HepG2 (cell line): ENCODE data around the gene ADSS1. TPM values are rescaled to one million over a fixed set of nuclear protein-coding genes. Genes with fewer than 3 reads are reported as not detected.

Source experiments
- ATAC-seq: fragments of 200-7000 bp; cut with Tn5 transposase; 3 replicates; pipeline ENCODE4 v1.9.1; 2020; ENCODE audit warnings: mild to moderate bottlenecking, moderate library complexity
- BruUV-seq: library from RNA; stranded (reverse); fragments of 400-500 nt; replicated peaks from 2 replicates; lab custom pipeline; 2021; lab: Mats Ljungman, UMichigan
- CTCF ChIA-PET: fragments of 300-600 bp; formaldehyde crosslinking; extraction: SDS; loops from one replicate; lab custom pipeline; 2021; ENCODE audit warnings: low total read pairs, inconsistent platforms, low intra/inter-chr PET ratio; lab: Yijun Ruan, JAX
- POLR2A ChIA-PET: fragments of 350-600 bp; sonication (Branson Sonifier 250); formaldehyde crosslinking; loops from one replicate; lab custom pipeline; 2020; ENCODE audit warnings: antibody characterized with exemption, inconsistent platforms; lab: Yijun Ruan, JAX
- DNase-seq: peaks from one replicate; pipeline ENCODE4 v3.0.0-alpha.2; 2015; ENCODE audit warnings: low spot score
- FAIRE-seq: peaks from 3 replicates; lab custom pipeline; 2011; peaks lifted over from hg19 to GRCh38; lab: Jason Lieb, UNC
- H2AFZ ChIP-seq: one replicate; pipeline ENCODE4 v1.6.1; 2011; ENCODE audit warnings: low read length, inconsistent platforms
- H3K27ac ChIP-seq: fragments of 300-600 bp; 3 replicates; pipeline ENCODE4 v1.8.0; 2011; ENCODE audit warnings: mixed run types, mild to moderate bottlenecking, mixed read lengths, low read length, inconsistent platforms; ENCODE audit not compliant: insufficient read depth; ENCODE audit errors: extremely low read length
- H3K27me3 ChIP-seq, 2 experiments: fragments of 200-600 bp in 1 of 2; 2 replicates in 1 of 2; 3 replicates in 1 of 2; pipeline versions ENCODE4 v1.6.0 to v1.8.0; 2011; ENCODE audit warnings: low read length in 2 of 2, mild to moderate bottlenecking in 2 of 2, moderate library complexity in 2 of 2, inconsistent platforms in 1 of 2; ENCODE audit not compliant: insufficient read depth in 2 of 2, control insufficient read depth in 1 of 2
- H3K36me3 ChIP-seq, 2 experiments: fragments of 200-600 bp in 1 of 2; replicated peaks in 1 of 2; 2 replicates in 1 of 2; 3 replicates in 1 of 2; pipeline versions ENCODE4 v1.5.1 to v1.8.0; 2011; ENCODE audit warnings: low read length in 2 of 2, inconsistent platforms in 1 of 2; ENCODE audit not compliant: insufficient read depth in 2 of 2, control insufficient read depth in 1 of 2
- H3K4me1 ChIP-seq: 2 replicates; pipeline ENCODE4 v1.5.1; 2012; ENCODE audit warnings: low read length, inconsistent platforms; ENCODE audit not compliant: insufficient read depth
- H3K4me2 ChIP-seq: 2 replicates; pipeline ENCODE4 v1.6.0; 2011; ENCODE audit warnings: low read depth, low read length, inconsistent platforms
- H3K4me3 ChIP-seq, 3 experiments: fragments of 200-600 bp in 1 of 3; sonication (generic), shearing (Covaris generic) in 1 of 3; replicated peaks in 1 of 3; 2 replicates each; pipeline ENCODE4 v1.5.1; 2011 to 2016; ENCODE audit warnings: low read length in 3 of 3, inconsistent platforms in 2 of 3, low read depth in 2 of 3, mild to moderate bottlenecking in 2 of 3, control low read depth in 1 of 3, mixed read lengths in 1 of 3; ENCODE audit not compliant: insufficient read depth in 1 of 3
- H3K79me2 ChIP-seq: one replicate; pipeline ENCODE4 v1.6.1; 2011; ENCODE audit warnings: low read length, inconsistent platforms; ENCODE audit not compliant: insufficient read depth
- H3K9ac ChIP-seq: 2 replicates; pipeline ENCODE4 v1.6.0; 2011; ENCODE audit warnings: mild to moderate bottlenecking, low read depth, low read length, inconsistent platforms; ENCODE audit not compliant: insufficient read depth
- H3K9me3 ChIP-seq: 2 replicates; pipeline ENCODE4 v1.5.1; 2012; ENCODE audit warnings: mild to moderate bottlenecking, low read length
- H4K20me1 ChIP-seq: 2 replicates; pipeline ENCODE4 v1.6.0; 2011; ENCODE audit warnings: inconsistent platforms, mild to moderate bottlenecking, low read length, moderate library complexity; ENCODE audit not compliant: insufficient read depth
- AGO2 ChIP-seq: fragments of 200-400 bp; formaldehyde crosslinking; optimal IDR thresholded peaks from 2 replicates; pipeline ENCODE3; 2017; ENCODE audit warnings: mild to moderate bottlenecking, low read depth, low read length, moderate library complexity
- NKX3-1 ChIP-seq: sonication (generic); formaldehyde crosslinking; IDR thresholded peaks from 2 replicates; pipeline ENCODE4 v1.5.0; 2020; ENCODE audit warnings: missing genetic modification reagents
- POLR2A ChIP-seq, 2 experiments: IDR thresholded peaks; 2 replicates each; pipeline ENCODE4 v1.6.1; 2011; ENCODE audit warnings: low read depth in 2 of 2, low read length in 2 of 2, mild to moderate bottlenecking in 1 of 2, moderate library complexity in 1 of 2; ENCODE audit not compliant: insufficient read depth in 1 of 2
- POLR2G ChIP-seq: fragments of 200-400 bp; formaldehyde crosslinking; IDR thresholded peaks from 2 replicates; pipeline ENCODE4 v1.6.1; 2018; ENCODE audit warnings: mild to moderate bottlenecking, low read depth, low read length, moderate library complexity
- RBFOX2 ChIP-seq: fragments of 200-400 bp; formaldehyde crosslinking; IDR thresholded peaks from 2 replicates; pipeline ENCODE4 v1.6.1; 2017; ENCODE audit warnings: low read depth, mild to moderate bottlenecking, low read length
- SRSF4 ChIP-seq: fragments of 200-400 bp; formaldehyde crosslinking; IDR thresholded peaks from one replicate; pipeline ENCODE4 v1.6.1; 2018; ENCODE audit warnings: mild to moderate bottlenecking, low read depth, low read length, moderate library complexity; ENCODE audit not compliant: poor library complexity, severe bottlenecking
- ZBTB1 ChIP-seq: sonication (generic); formaldehyde crosslinking; IDR thresholded peaks from 2 replicates; pipeline ENCODE4 v1.4.0; 2020; ENCODE audit warnings: missing genetic modification reagents, borderline replicate concordance
- ZNF451 ChIP-seq: sonication (generic); formaldehyde crosslinking; IDR thresholded peaks from 2 replicates; pipeline ENCODE4 v1.5.0; 2020; ENCODE audit warnings: mild to moderate bottlenecking, missing genetic modification reagents
- WGBS: methylation state at CpG from one replicate; pipeline ENCODE4 v1.1.6; 2017; ENCODE audit warnings: low lambda C conversion rate; 5-methylcytosine and 5-hydroxymethylcytosine counted together
- in situ Hi-C: cut with HindIII; loops from 2 replicates; pipeline ENCODE4 v1.10.0; 2017; ENCODE audit warnings: low pct_unique_long_range_greater_than_20kb; ENCODE audit not compliant: extremely low pct_ligation_motif_present
- intact Hi-C: fragments of 100-400 bp; cut with micrococcal nuclease; formaldehyde crosslinking; loops from one replicate; pipeline ENCODE4 v1.10.0; 2022; ENCODE audit not compliant: unreplicated experiment
- polyA plus RNA-seq, 8 experiments: library from polyadenylated mRNA; depleted of rRNA in 3 of 8; stranded (reverse) in 7 of 8; unstranded in 1 of 8; fragments of >200 nt; fragmentation: Illumina TruSeq in 4 of 8; extraction: Trizol in 4 of 8; gene quantifications; 2 replicates each; pipeline versions ENCODE4 v1.2.1 to v1.2.3, GENCODE V29; 2011 to 2016; ENCODE audit warnings: low read depth in 4 of 8, missing spikeins in 1 of 8, mixed read lengths in 1 of 8; ENCODE audit not compliant: insufficient read depth in 1 of 8
- total RNA-seq, 5 experiments: library from RNA; depleted of rRNA; stranded (reverse); fragments of >200 nt; fragmentation: Illumina TruSeq; extraction: Trizol; gene quantifications; 2 replicates each; pipeline ENCODE4 v1.2.3, GENCODE V29; 2016; ENCODE audit warnings: low read depth in 1 of 5

The ADSS1 gene
- total and polyA plus RNA-seq, 2 of the 13 experiments (the other 11 are each of a cell fraction or from before 2014, with no cell fraction given): 1.0 to 36.7 TPM

- ChIA-PET CTCF (no interaction called here), POLR2A (no interaction called here)
- Histone ChIP-seq H3K4me1 (peaks cover 6% of the 10 kb centered on the region), H3K9me3 (peaks cover 8% of the 10 kb centered on the region), H3K79me2 (no peaks in the 10 kb centered on the region), H3K27ac (no peak overlapping the region), H2AFZ (no peak overlapping the region), H3K36me3 (peaks cover 24 to 35% of the 10 kb centered on the region in 2 experiments; a peak in 4 of 5 replicates), H3K4me3 (no peak overlapping the region), H3K9ac (no peak overlapping the region), H4K20me1 (0 out of 2 replicates have a peak, but pooled peaks cover 3% of the 10 kb centered on the region)
- 96% methylated on average over 5 of the region's 20 CpGs for WGBS
- ATAC-seq (no peak), FAIRE-seq (no peak)
- TF ChIP-seq SRSF4: no peak
- no peak for TF ChIP-seq NKX3-1 (CRISPR knock-in tag)
- TF ChIP-seq AGO2: peak; percentile 2
- peak in 1 of 2 experiments; percentile 25; a peak in 1 of 4 replicates for TF ChIP-seq POLR2A (IDR thresholded peaks at IDR 0.05; ENCODE audit: insufficient read depth in 1 of 2, low read depth in 2 of 2, low read length in 2 of 2)
- TF ChIP-seq RBFOX2: 0 out of 2 replicates have a peak, but pooled peaks have one; percentile 18
- TF ChIP-seq ZBTB1 (CRISPR knock-in tag): no peak
- TF ChIP-seq, all 625 proteins: peak for 3
- no peak for DNase-seq
- Histone ChIP-seq H3K27me3 (no peaks in the 10 kb centered on the region), H3K4me2 (no peak overlapping the region)
- in situ Hi-C loops (no loop called here), intact Hi-C loops (no loop called here)
- no TSS peak for BruUV-seq
Measured at GRCh38 chr14:104774453-104775072, 50.5 kb downstream of the ADSS1 start.

- in situ Hi-C loops (no loop called here), intact Hi-C loops (no loop called here)
- no peak for FAIRE-seq
- Histone ChIP-seq H4K20me1 (0 out of 2 replicates have a peak, but pooled peaks cover 3% of the 10 kb centered on the region), H3K79me2 (no peaks in the 10 kb centered on the region), H3K27ac (no peak overlapping the region), H3K4me3 (no peak overlapping the region), H3K4me1 (0 out of 2 replicates have a peak, but pooled peaks cover under 1% of the 10 kb centered on the region), H3K27me3 (no peaks in the 10 kb centered on the region), H2AFZ (no peak overlapping the region), H3K4me2 (no peak overlapping the region), H3K9ac (no peak overlapping the region), H3K9me3 (peaks cover 8% of the 10 kb centered on the region), H3K36me3 (peaks cover 25 to 38% of the 10 kb centered on the region in 2 experiments; a peak in 4 of 5 replicates)
- BruUV-seq: no TSS peak
- no peak for DNase-seq
- POLR2A ChIA-PET: no interaction called here
- CTCF ChIA-PET: no interaction called here
- WGBS: 87% methylated on average over 11 of the region's 13 CpGs
- TF ChIP-seq POLR2G (peak; percentile 32; the same call in 1 of the 2 replicates), AGO2 (peak; percentile 52), ZNF451 (CRISPR knock-in tag) (no peak)
- no peak for ATAC-seq
Measured at GRCh38 chr14:104775073-104775489, 51.1 kb downstream of the ADSS1 start.
